Natural killer cell (primary cell): ENCODE data around the gene RRP36. TPM values are rescaled to one million over a fixed set of nuclear protein-coding genes. Genes with fewer than 3 reads are reported as not detected.
A peak's percentile ranks its signal among the peaks of the same experiment; 100 is the strongest.

ENCODE experiments used
- ATAC-seq, 3 donors: fragments of 150-1000 bp in 2 of 3; fragments of 200-7000 bp in 1 of 3; cut with Tn5 transposase; 1 replicate in 1 of 3; 2 replicates in 2 of 3; pipeline ENCODE4 v1.10.0; 2021; ENCODE audit warnings: mild to moderate bottlenecking in 2 of 3, moderate library complexity in 2 of 3
- DNase-seq, 2 donors: peaks; one replicate each; pipeline versions ENCODE4 v3.0.0 to v3.0.0-alpha.2; 2013 to 2021; ENCODE audit warnings: mixed read lengths in 1 of 2
- H3K27ac ChIP-seq: one replicate; pipeline ENCODE4 v1.5.1; 2013; ENCODE audit warnings: mild to moderate bottlenecking, low read length
- H3K27me3 ChIP-seq: one replicate; pipeline ENCODE4 v1.6.1; 2013; ENCODE audit warnings: low read length; ENCODE audit not compliant: control insufficient read depth, insufficient read depth
- H3K36me3 ChIP-seq: one replicate; pipeline ENCODE4 v1.6.1; 2013; ENCODE audit warnings: low read length; ENCODE audit not compliant: control insufficient read depth, insufficient read depth
- H3K4me1 ChIP-seq: one replicate; pipeline ENCODE4 v1.6.1; 2013; ENCODE audit warnings: low read length; ENCODE audit not compliant: control insufficient read depth, insufficient read depth
- H3K4me3 ChIP-seq: one replicate; pipeline ENCODE4 v1.5.1; 2013; ENCODE audit warnings: low read length
- H3K9me3 ChIP-seq: one replicate; pipeline ENCODE4 v1.6.1; 2013; ENCODE audit warnings: low read length; ENCODE audit not compliant: control insufficient read depth, insufficient read depth
- H3K27ac Mint-ChIP-seq, 2 donors: one replicate each; pipeline ENCODE4 v1.8.0; 2022; ENCODE audit warnings: mild to moderate bottlenecking in 2 of 2, mixed read lengths in 2 of 2, moderate library complexity in 1 of 2
- H3K27me3 Mint-ChIP-seq, 2 donors: one replicate each; pipeline ENCODE4 v1.8.0; 2022; ENCODE audit warnings: low read depth in 2 of 2, mixed read lengths in 2 of 2
- H3K36me3 Mint-ChIP-seq: one replicate; pipeline ENCODE4 v1.8.0; 2022; ENCODE audit warnings: mixed read lengths
- H3K4me1 Mint-ChIP-seq, 2 donors: one replicate each; pipeline ENCODE4 v1.8.0; 2022; ENCODE audit warnings: mixed read lengths in 2 of 2
- H3K4me3 Mint-ChIP-seq: one replicate; pipeline ENCODE4 v1.8.0; 2022; ENCODE audit warnings: mild to moderate bottlenecking, moderate library complexity, mixed read lengths
- H3K9me3 Mint-ChIP-seq, 2 donors: one replicate each; pipeline ENCODE4 v1.8.0; 2022; ENCODE audit warnings: mixed read lengths in 2 of 2
- CTCF ChIP-seq: fragments of 200-600 bp; IDR thresholded peaks from one replicate; pipeline ENCODE4 v1.8.0; 2022; ENCODE audit warnings: antibody characterized with exemption
- WGBS: methylation state at CpG from one replicate; pipeline ENCODE4 v1.1.7; 2013; ENCODE audit warnings: missing lambda C conversion rate; ENCODE audit not compliant: insufficient coverage; 5-methylcytosine and 5-hydroxymethylcytosine counted together
- intact Hi-C: fragments of 100-400 bp; cut with micrococcal nuclease; formaldehyde crosslinking; loops from one replicate; pipeline ENCODE4 v1.14.2; 2022
- total RNA-seq, 4 donors: library from RNA; stranded (reverse); fragments of 120-200 nt in 1 of 4; gene quantifications; one replicate each; pipeline versions ENCODE4 v1.2.3 to v1.2.4, GENCODE V29; 2013 to 2022

The RRP36 gene
- total RNA-seq, 3 donors from 2014 or later (not counting 1 experiment from before 2014, with no cell fraction given), result 33.1 to 43.9 (median 38.7) TPM

- ATAC-seq (no peak), DNase-seq (no peak)
- no peaks in the 10 kb centered on the region for H3K9me3 ChIP-seq
- 93% methylated on average over 4 of the region's 4 CpGs for WGBS
- H3K9me3 Mint-ChIP-seq, result no peaks in the 10 kb centered on the region
- H3K36me3 ChIP-seq, result peaks cover 36% of the 10 kb centered on the region
- no peak overlapping the region for H3K4me3 Mint-ChIP-seq
- H3K36me3 Mint-ChIP-seq, result no peaks in the 10 kb centered on the region
- no peak overlapping the region for H3K27ac ChIP-seq
- intact Hi-C loops, result no loop called here
- H3K4me3 ChIP-seq, result no peak overlapping the region
- TF ChIP-seq CTCF, result no peak
- H3K27me3 ChIP-seq, result no peaks in the 10 kb centered on the region
- H3K27me3 Mint-ChIP-seq, result no peaks in the 10 kb centered on the region
- peaks cover 0 to 6% of the 10 kb centered on the region in 2 donors for H3K4me1 Mint-ChIP-seq
- no peaks in the 10 kb centered on the region for H3K4me1 ChIP-seq
- peak overlapping the region in 1 of 2 donors; percentile 4 for H3K27ac Mint-ChIP-seq
These were observed 14.2 kb downstream of the RRP36 start for GRCh38 chr6:43035495-43036194.

- DNase-seq (no peak), ATAC-seq (no peak)
- Mint-ChIP-seq H3K27ac (no peak overlapping the region), H3K36me3 (no peaks in the 10 kb centered on the region), H3K4me1 (peaks cover 0 to 6% of the 10 kb centered on the region in 2 donors), H3K27me3 (no peaks in the 10 kb centered on the region), H3K9me3 (no peaks in the 10 kb centered on the region), H3K4me3 (no peak overlapping the region)
- no peaks in the 10 kb centered on the region for H3K27me3 ChIP-seq
- H3K4me3 ChIP-seq, result no peak overlapping the region
- peaks cover 41% of the 10 kb centered on the region for H3K36me3 ChIP-seq
- 94% methylated on average over 8 of the region's 9 CpGs for WGBS
- no peaks in the 10 kb centered on the region for H3K9me3 ChIP-seq
- no peaks in the 10 kb centered on the region for H3K4me1 ChIP-seq
- intact Hi-C loops, result no loop called here
- TF ChIP-seq CTCF, result no peak
- H3K27ac ChIP-seq, result no peak overlapping the region
These were observed 15.3 kb downstream of the RRP36 start for GRCh38 chr6:43036712-43037111.

DNA sequence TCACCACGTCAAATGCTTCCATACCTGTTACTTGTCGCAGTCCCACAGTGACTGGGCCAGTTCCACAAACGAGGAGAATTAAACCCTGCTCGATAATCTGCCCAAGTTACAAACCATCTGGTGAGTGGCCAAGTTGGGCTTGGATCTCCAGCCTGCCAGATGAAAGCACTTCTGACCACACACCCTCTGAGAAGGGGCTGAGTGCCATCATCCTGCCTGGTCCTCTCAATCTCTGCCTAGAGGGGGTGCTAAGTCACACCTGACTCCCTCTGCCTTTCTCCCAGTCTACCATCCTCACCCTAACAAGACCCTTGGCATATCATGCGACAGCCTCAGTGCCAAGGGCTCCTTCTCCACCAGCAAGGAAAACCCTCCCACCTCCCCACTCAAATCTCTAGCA, 15.8 kb downstream of the RRP36 start:
- no peaks in the 10 kb centered on the region for H3K9me3 Mint-ChIP-seq
- H3K27ac Mint-ChIP-seq, result no peak overlapping the region
- no peak for DNase-seq
- peaks cover 0 to 6% of the 10 kb centered on the region in 2 donors for H3K4me1 Mint-ChIP-seq
- H3K36me3 Mint-ChIP-seq, result no peaks in the 10 kb centered on the region
- Histone ChIP-seq H3K4me3 (no peak overlapping the region), H3K27ac (no peak overlapping the region), H3K9me3 (no peaks in the 10 kb centered on the region), H3K27me3 (no peaks in the 10 kb centered on the region), H3K4me1 (no peaks in the 10 kb centered on the region), H3K36me3 (peaks cover 41% of the 10 kb centered on the region)
- intact Hi-C loops, result no loop called here
- no peak for ATAC-seq
- H3K4me3 Mint-ChIP-seq, result no peak overlapping the region
- 85% methylated on average over 5 of the region's 5 CpGs for WGBS
- no peak for TF ChIP-seq CTCF
- H3K27me3 Mint-ChIP-seq, result no peaks in the 10 kb centered on the region

DNA sequence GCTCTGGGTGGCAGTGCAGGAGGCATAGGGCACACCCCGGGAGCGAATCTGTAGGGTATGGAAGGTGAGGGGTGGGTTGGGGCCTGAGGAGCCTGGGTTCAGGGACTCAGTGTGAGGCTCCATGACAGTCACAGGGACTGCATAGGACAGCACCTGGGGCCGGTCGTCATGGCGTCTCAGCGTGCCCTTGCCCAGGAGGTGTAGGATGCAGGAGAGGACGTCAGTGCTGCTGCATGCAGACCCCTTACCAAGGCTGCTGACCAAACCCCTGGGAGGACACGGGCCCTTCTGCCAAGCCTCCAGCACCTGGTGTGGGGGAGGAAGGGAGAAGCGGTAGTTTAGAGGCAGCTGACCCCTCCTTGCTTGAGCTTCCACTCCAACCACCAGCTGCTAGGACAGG, 16.3 kb downstream of the RRP36 start:
- no peak overlapping the region for H3K4me3 ChIP-seq
- Mint-ChIP-seq H3K27ac (no peak overlapping the region), H3K4me1 (peaks cover 0 to 6% of the 10 kb centered on the region in 2 donors), H3K9me3 (no peaks in the 10 kb centered on the region), H3K36me3 (no peaks in the 10 kb centered on the region), H3K4me3 (no peak overlapping the region), H3K27me3 (no peaks in the 10 kb centered on the region)
- no peak for ATAC-seq
- H3K27ac ChIP-seq, result no peak overlapping the region
- no peaks in the 10 kb centered on the region for H3K27me3 ChIP-seq
- DNase-seq, result no peak
- no peaks in the 10 kb centered on the region for H3K9me3 ChIP-seq
- peaks cover 40% of the 10 kb centered on the region for H3K36me3 ChIP-seq
- intact Hi-C loops, result no loop called here
- 95% methylated on average over 7 of the region's 9 CpGs for WGBS
- H3K4me1 ChIP-seq, result no peaks in the 10 kb centered on the region
- TF ChIP-seq CTCF, result no peak
